ENCODE results near the gene FBXL13. TPM values are rescaled to one million over a fixed set of nuclear protein-coding genes. Genes with fewer than 3 reads are reported as not detected.

The FBXL13 gene
- total and polyA plus RNA-seq, 2 of the 8 experiments (the other 6 are each of a cell fraction or from before 2014, with no cell fraction given), result 1.2 to 2.8 TPM

DNA sequence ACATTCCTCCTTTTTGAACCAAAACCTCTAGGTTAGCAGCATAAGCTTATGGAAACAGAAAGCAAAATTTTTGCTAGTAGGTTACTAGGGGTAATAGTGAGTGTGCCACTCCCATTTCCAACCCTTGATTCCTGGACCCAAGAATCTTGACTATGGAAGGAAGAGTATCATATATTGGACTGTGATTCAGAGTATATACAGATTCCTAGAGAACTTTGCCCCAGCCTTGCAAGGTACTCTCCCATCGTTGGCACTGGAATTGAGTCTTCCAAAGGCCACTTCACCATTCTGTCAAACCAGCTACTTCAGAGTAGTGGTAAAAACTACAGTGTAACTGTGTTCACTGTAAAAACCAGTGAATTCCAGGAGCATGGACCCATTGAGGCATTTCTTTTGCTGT lies 92.4 kb downstream of the FBXL13 start:
- Histone ChIP-seq H2BK5ac (ENCODE audit: low read depth, low read length) (no peak overlapping the region), H3K36me3 (ENCODE audit: control insufficient read depth in 2 of 4, insufficient read depth in 4 of 4, low read length in 3 of 4) (no peaks in the 10 kb centered on the region), H3K4me2 (ENCODE audit: insufficient read depth in 1 of 2, low read depth in 2 of 2, low read length in 2 of 2) (no peak overlapping the region), H4K91ac (replicated peaks; ENCODE audit: insufficient read length, low read length) (no peak overlapping the region), H3K56ac (replicated peaks; ENCODE audit: insufficient read length, low read depth, low read length) (no peak overlapping the region), H2BK20ac (ENCODE audit: low read length) (no peak overlapping the region), H3K14ac (ENCODE audit: insufficient read length) (no peak overlapping the region), H4K5ac (ENCODE audit: insufficient read length, low read depth, low read length) (no peak overlapping the region), H3K23ac (ENCODE audit: insufficient read length) (no peak overlapping the region), H3K4ac (replicated peaks; ENCODE audit: insufficient read length, low read depth, low read length) (no peak overlapping the region), H3K27ac (ENCODE audit: low read depth, low read length) (no peak overlapping the region), H3K79me2 (ENCODE audit: control insufficient read depth in 1 of 2, insufficient read depth in 2 of 2, low read length in 2 of 2) (no peaks in the 10 kb centered on the region), H4K20me1 (replicated peaks in 1 of 2; ENCODE audit: control insufficient read depth in 1 of 2, insufficient read depth in 2 of 2, low read length in 2 of 2) (no peaks in the 10 kb centered on the region), H3K4me3 (ENCODE audit: extremely low read depth in 1 of 4, insufficient read depth in 2 of 4, low read depth in 3 of 4, low read length in 4 of 4) (no peak overlapping the region), H2BK12ac (ENCODE audit: low read depth, low read length) (no peak overlapping the region), H2BK120ac (replicated peaks; ENCODE audit: low read depth, low read length) (no peak overlapping the region), H2BK15ac (ENCODE audit: low read length) (no peak overlapping the region), H3K23me2 (ENCODE audit: low read depth, low read length) (no peaks in the 10 kb centered on the region), H3K9me3 (ENCODE audit: insufficient read depth in 2 of 2, low read depth in 1 of 2, low read length in 1 of 2) (no peaks in the 10 kb centered on the region), H3K79me1 (ENCODE audit: low read depth, low read length) (no peaks in the 10 kb centered on the region), H3K4me1 (replicated peaks in 1 of 4; ENCODE audit: control insufficient read depth in 3 of 4, insufficient read depth in 4 of 4, low read length in 3 of 4) (no peaks in the 10 kb centered on the region), H4K8ac (ENCODE audit: extremely low read depth, insufficient read depth, low read length) (no peak overlapping the region), H3K9ac (replicated peaks in 1 of 4; ENCODE audit: extremely low read depth in 1 of 4, low read depth in 3 of 4, low read length in 3 of 4) (no peak overlapping the region), H2AFZ (ENCODE audit: low read length) (no peak overlapping the region), H3K27me3 (replicated peaks in 1 of 4; ENCODE audit: control insufficient read depth in 3 of 4, extremely low read depth in 1 of 4, insufficient read depth in 3 of 4, low read length in 3 of 4) (no peaks in the 10 kb centered on the region), H3K18ac (ENCODE audit: extremely low read depth, low read length) (no peak overlapping the region), H2AK5ac (ENCODE audit: low read depth, low read length) (no peak overlapping the region)
- POLR2A ChIA-PET (ENCODE audit: partially characterized antibody), result no interaction called here
- no peak for DNase-seq (ENCODE audit: low read depth in 1 of 2, low spot score in 2 of 2)
- 94% methylated on average over 1 of the region's 1 CpG; no CpG with 5 or more reads in 1 of the 2 experiments for WGBS, 2 experiments (ENCODE audit: extremely low coverage in 1 of 2, insufficient coverage in 1 of 2, insufficient read length in 1 of 2, insufficient replicate concordance in 2 of 2, low coverage in 1 of 2, low lambda C conversion rate in 2 of 2, missing lambda C conversion rate in 1 of 2)
- CTCF ChIA-PET (ENCODE audit: partially characterized antibody), result no interaction called here
- FAIRE-seq, result no peak
- no peak for TF ChIP-seq BCL11A (IDR thresholded peaks at IDR 0.05; ENCODE audit: low read depth in 2 of 2, low read length in 2 of 2)
- no peak for TF ChIP-seq CHD1 (IDR thresholded peaks at IDR 0.05; ENCODE audit: low read depth, low read length)
- TF ChIP-seq POU5F1 (IDR thresholded peaks at IDR 0.05; ENCODE audit: low read depth, low read length), result no peak
- no peak for TF ChIP-seq SIN3A (conservative IDR thresholded peaks at IDR 0.05 in 1 of 2, IDR thresholded peaks at IDR 0.05 in 1 of 2; ENCODE audit: low read depth in 1 of 2, low read length in 2 of 2)

Measured in H1 (cell line).